OCI-LY1 (cell line): ENCODE data around the gene DDAH1.

Experiments used
- EZH2 ChIP-seq: fragments of 200-600 bp; sonication (generic), shearing (Covaris generic); IDR thresholded peaks from 2 replicates; pipeline ENCODE4 v1.8.0; 2017; ENCODE audit warnings: borderline replicate concordance, mixed run types, mild to moderate bottlenecking, antibody characterized with exemption, low read length, moderate library complexity, mixed read lengths
- TF ChIP-seq, protein P1 (sequence below): fragments of 200-600 bp; sonication (generic), shearing (Covaris generic); IDR thresholded peaks from 2 replicates; pipeline ENCODE4 v1.5.1; 2017; ENCODE audit warnings: mild to moderate bottlenecking, antibody characterized with exemption, low read length, moderate library complexity, mixed read lengths

DNA sequence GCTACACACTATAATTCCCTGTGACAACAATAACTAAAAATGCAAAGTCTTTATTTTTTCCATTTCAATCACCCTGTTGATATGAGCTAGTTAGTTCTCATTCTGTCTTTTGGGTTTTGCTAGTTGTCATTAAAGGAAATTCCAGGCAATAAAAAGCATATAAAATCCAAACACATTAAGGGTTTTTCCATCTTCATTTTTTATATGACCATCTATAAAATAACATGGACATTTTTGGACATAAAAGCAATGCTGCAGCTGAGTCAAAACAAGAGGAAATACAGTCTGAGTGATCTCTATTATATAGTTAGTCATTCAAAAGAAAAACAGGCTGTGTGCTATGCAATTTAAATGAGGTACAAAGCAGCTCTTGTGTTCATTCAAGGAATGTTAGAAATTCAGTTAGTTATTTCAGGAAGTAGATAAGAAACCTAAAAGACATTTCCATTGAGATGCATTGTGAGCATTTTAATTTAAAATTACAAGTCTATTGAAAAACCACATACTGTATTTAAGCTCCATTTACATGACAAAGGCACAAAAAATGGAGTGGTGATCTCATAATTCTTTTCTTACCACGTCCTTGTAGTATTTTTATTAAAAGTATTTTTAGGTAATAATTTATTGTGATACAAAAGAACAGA lies 121.2 kb downstream of the DDAH1 start:
- TF ChIP-seq, protein P1, sequence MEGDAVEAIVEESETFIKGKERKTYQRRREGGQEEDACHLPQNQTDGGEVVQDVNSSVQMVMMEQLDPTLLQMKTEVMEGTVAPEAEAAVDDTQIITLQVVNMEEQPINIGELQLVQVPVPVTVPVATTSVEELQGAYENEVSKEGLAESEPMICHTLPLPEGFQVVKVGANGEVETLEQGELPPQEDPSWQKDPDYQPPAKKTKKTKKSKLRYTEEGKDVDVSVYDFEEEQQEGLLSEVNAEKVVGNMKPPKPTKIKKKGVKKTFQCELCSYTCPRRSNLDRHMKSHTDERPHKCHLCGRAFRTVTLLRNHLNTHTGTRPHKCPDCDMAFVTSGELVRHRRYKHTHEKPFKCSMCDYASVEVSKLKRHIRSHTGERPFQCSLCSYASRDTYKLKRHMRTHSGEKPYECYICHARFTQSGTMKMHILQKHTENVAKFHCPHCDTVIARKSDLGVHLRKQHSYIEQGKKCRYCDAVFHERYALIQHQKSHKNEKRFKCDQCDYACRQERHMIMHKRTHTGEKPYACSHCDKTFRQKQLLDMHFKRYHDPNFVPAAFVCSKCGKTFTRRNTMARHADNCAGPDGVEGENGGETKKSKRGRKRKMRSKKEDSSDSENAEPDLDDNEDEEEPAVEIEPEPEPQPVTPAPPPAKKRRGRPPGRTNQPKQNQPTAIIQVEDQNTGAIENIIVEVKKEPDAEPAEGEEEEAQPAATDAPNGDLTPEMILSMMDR = no peak
- TF ChIP-seq EZH2 = no peak
